Activated T-cell treated with anti-CD3 and anti-CD28 coated beads for 24 hours (primary cell): ENCODE data around the gene RUVBL2.
A peak's percentile ranks its signal among the peaks of the same experiment; 100 is the strongest.
"Not testable (repeated sequence)": the region's sequence is repeated elsewhere in the genome, so short reads cannot be mapped to it uniquely, and the experiment has no call there.

ENCODE experiments used
- DNase-seq: peaks from one replicate; pipeline ENCODE4 v3.0.0-alpha.2; 2020; ENCODE audit warnings: low read depth

The RUVBL2 gene

DNA sequence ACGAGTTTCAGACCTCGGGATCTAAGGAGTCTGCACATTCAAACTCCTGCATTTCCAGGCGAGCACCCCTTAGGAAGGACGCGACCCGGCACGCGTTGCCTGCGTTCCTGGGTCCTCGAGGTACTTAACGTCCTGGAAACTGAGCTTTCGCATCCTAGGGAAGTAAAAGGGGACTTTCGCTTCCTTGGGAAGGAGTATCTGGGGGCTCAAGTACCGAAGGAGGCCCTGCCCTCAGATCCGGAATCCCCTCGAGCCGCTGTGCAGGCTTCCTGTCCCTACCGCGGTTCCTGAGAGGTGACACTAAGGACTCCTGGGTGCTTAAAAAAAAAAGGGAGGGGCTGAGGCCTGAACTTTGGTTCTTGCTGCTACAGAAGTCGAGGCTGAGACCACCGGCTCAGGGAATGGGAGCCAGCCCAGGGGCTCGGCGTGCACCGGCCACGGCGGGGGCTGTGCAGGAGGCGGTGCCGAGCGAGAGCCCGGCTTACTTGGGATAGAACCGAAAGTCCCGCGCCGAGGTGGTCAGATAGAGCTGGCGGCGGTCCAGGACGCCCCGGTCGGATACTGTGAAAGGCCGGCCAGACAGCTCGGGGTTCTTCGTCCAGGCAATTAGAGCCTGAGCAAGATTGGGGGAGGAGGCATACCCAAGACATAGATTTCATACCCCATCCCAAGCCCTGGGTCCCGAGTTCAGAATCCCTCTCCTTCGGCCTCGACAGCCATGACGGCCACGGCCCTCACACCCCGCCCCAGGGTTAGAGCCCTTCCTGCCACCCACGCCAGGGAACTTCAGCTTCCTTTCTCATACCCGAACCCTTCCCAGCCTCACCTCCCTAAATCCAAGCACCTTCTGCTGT is 24.9 kb downstream of the RUVBL2 start:
- not testable (repeated sequence) for DNase-seq

DNA sequence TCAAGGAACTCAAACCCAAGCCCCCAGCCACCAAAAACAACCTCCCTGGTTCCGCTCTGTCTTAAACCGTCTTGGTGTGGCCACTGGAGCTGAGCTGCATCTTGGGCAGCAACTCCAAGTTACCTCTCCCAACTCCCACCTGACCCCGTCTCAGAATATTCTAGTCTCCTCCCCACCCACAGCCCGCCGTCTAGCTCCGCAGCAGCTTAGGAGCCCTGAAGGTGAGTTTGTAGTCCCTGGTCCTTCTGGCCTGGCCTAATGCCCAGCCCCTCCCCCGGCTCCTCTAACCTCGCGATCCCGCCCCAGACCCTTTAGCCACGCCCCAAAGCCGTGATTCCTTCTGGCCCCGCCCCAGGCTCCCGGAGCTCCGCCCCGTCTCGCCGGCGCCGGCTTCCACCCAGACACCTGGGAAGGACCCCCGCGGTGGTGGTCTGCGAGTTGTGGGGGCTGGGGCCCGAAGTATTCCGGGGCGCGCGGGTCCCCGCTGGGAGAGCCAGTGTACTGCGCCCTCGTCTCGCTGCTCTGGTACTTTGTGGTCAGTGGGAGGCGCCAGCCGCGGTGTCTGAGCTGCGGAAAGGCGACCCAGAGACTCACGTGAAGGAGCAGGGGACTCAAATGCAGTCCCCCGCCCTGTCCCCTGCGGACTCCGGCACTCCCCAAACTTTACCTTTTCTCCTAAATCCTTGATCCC is 25.7 kb downstream of the RUVBL2 start:
- peak; percentile 49 for DNase-seq

DNA sequence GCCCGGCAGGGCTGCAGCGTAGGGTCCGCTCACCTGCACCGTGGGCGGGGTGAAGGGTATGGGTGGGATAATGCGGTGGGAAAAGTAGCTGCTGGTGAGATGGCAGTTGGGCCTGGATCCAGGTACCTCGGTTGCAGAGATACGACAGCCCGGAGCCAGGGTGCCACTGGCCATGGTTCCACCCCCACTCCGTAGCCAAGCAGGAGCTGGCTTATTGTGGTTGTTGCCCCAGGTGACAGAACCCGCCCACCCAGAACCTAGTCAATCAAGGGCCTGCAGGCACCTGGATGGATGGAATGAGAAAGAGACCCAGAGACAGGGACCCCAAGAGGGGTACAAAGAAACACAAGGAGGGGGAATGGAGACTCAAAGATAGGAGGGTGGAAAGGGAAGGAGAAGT is 26.7 kb downstream of the RUVBL2 start:
- no peak for DNase-seq

GRCh38 chr19:49020931-49021895 is 27.5 kb downstream of the RUVBL2 start:
- DNase-seq: no peak

GRCh38 chr19:49022116-49022515 is 28.4 kb downstream of the RUVBL2 start:
- DNase-seq: no peak

- DNase-seq: not testable (repeated sequence)
These were observed 30.5 kb downstream of the RUVBL2 start, which contains the start of gene CGB3 for GRCh38 chr19:49024233-49024632. TSS of gene CGB3 (minus strand) at chr19:49024333. CDS start at chr19:49023971, 362 bp downstream.

DNA sequence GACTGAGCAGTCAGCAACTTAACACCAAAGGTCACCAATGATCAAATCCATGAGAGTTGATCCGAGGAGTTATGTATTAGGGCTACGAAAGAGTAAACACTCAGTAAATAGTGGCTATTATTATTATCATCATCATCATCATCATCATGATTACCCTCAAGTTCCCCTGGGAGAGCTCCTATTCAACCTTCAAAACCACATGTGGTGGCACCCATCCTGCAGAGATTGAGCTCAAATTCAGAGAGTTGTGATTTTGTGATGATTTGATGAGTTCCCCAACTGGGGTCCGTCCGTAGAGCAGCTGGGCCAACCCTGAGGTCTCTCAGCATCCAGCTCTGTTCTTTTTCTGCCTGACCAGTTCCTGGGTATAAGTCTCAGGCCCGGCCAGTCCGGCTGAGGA is 31.4 kb downstream of the RUVBL2 start:
- DNase-seq: not testable (repeated sequence)

DNA sequence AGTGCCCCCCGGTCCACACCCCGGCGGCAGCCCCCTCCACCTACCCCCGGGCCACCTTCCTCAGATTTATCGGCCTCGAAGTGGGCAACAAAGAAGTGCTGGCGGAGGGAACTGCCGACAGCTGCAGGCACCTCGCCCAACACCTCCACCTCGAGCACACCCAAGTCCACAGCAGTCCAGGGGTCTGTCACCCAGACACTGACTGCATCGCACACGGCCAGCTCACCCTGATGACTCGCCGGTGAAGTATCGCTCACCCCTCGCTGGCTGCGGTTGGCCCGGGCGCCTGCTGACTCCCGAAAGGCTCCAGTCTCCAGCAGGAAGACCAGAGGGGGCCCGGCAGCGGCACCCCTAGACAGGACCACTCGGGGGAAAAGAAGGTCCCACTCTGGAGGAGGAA is 31.9 kb downstream of the RUVBL2 start:
- not testable (repeated sequence) for DNase-seq

GRCh38 chr19:49028686-49029085 is 35.0 kb downstream of the RUVBL2 start:
- DNase-seq: not testable (repeated sequence)

DNA sequence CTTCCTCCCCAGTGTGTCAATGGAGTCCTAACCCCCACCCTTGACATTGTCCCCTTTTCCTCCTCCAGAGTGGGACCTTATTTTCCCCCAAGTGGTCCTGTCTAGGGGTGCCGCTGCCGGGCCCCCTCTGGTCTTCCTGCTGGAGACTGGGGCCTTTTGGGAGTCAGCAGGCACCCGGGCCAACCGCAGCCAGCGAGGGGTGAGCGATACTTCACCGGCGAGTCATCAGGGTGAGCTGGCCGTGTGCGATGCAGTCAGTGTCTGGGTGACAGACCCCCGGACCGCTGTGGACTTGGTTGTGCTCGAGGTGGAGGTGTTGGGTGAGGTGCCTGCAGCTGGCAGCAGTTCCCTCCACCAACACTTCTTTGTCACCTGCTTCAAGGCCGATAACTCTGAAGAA is 36.1 kb downstream of the RUVBL2 start:
- DNase-seq: not testable (repeated sequence)

GRCh38 chr19:49030323-49030722 is 36.6 kb downstream of the RUVBL2 start:
- DNase-seq: not testable (repeated sequence)

DNA sequence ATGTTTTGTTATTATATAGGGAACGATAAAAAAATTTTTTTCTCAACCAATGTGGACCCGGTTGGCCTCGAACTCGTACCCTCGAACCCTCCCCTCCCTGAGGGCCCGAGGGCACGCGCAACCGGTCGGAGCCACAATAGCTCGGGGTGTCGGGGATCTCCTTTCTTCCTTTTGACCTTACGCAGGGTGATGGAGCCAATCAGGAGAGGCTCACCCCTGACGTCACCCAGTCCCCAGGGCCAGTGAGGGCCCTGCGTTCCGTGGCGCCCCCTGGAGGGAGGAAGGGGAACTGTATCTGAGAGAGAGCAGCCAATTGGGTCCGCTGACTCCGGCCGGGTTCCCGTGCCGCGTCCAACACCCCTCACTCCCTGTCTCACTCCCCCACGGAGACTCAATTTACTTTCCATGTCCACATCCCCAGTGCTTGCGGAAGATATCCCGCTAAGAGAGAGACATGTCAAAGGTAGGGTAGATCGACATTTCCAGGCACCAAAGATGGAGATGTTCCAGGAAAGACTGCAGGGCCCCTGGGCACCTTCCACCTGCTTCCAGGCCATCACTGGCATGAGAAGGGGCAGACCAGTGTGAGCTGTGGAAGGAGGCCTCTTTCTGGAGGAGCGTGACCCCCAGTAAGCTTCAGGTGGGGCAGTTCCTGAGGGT is 38.1 kb downstream of the RUVBL2 start, which contains the start of gene CGB2:
CGB2 (plus strand) TSS at position 249 of the 660 bp plus-strand sequence; CDS start at position 455, 206 bp downstream.
- DNase-seq: peak; percentile 55

GRCh38 chr19:49036815-49037214 is 43.1 kb downstream of the RUVBL2 start, which contains the start of gene CGB1:
TSS of gene CGB1 (minus strand) at chr19:49036895. CDS start at chr19:49036711, 184 bp downstream.
- DNase-seq: peak; percentile 28

- not testable (repeated sequence) for DNase-seq
These were observed 44.4 kb downstream of the RUVBL2 start for GRCh38 chr19:49038111-49038510.

DNA sequence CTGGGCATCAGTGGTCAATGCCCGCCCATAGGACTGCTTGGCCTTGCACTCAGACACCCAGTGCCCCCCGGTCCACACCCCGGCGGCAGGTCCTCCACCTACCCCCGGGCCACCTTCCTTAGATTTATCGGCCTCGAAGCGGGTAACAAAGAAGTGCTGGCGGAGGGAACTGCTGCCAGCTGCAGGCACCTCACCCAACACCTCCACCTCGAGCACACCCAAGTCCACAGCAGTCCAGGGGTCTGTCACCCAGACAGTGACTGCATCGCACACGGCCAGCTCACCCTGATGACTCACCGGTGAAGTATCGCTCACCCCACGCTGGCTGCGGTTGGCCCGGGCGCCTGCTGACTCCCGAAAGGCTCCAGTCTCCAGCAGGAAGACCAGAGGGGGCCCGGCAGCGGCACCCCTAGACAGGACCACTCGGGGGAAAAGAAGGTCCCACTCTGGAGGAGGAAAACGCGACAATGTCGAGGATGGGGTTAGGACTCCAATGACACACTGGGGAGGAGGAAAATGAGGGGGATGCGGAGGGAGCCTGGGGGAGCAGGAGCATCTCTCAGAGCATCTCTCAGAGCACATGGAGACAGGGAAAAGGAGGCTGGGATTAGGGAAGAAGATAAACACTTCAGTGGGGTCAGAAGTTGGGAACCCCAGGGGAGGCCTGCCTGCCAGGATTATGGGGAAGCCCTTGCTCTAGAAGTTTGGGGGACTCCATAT is 45.0 kb downstream of the RUVBL2 start:
- not testable (repeated sequence) for DNase-seq

GRCh38 chr19:49039736-49040135 is 46.0 kb downstream of the RUVBL2 start:
- not testable (repeated sequence) for DNase-seq

DNA sequence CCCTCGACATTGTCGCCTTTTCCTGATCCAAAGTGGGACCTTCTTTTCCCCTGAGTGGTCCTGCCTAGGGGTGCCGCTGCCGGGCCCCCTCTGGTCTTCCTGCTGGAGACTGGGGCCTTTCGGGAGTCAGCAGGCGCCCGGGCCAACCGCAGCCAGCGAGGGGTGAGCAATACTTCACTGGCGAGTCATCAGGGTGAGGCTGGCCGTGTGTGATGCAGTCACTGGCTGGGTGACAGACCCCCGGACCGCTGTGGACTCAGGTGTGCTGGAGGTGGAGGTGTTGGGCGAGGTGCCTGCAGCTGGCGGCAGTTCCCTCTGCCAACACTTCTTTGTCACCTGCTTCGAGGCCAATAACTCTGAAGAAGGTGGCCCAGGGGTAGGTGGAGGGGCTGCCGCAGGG is 48.5 kb downstream of the RUVBL2 start:
- DNase-seq: no peak

- not testable (repeated sequence) for DNase-seq
These were observed 49.0 kb downstream of the RUVBL2 start for GRCh38 chr19:49042666-49043065.

- DNase-seq: not testable (repeated sequence)
These were observed 49.9 kb downstream of the RUVBL2 start, which contains the start of gene CGB5 for GRCh38 chr19:49043548-49043947. TSS of gene CGB5 (plus strand) at chr19:49043848. CDS start at chr19:49044210, 362 bp downstream.

- not testable (repeated sequence) for DNase-seq
These were observed 55.3 kb downstream of the RUVBL2 start, which contains the start of gene CGB8 for GRCh38 chr19:49049011-49049410. TSS of gene CGB8 (minus strand) at chr19:49049111. CDS start at chr19:49048739, 372 bp downstream.
